Measurements from ENCODE around the gene PCDHGC4. TPM values are rescaled to one million over a fixed set of nuclear protein-coding genes. Genes with fewer than 3 reads are reported as not detected.

Gene PCDHGC4
- total RNA-seq, 1 donor from 2014 or later, result 1.1 TPM

DNA sequence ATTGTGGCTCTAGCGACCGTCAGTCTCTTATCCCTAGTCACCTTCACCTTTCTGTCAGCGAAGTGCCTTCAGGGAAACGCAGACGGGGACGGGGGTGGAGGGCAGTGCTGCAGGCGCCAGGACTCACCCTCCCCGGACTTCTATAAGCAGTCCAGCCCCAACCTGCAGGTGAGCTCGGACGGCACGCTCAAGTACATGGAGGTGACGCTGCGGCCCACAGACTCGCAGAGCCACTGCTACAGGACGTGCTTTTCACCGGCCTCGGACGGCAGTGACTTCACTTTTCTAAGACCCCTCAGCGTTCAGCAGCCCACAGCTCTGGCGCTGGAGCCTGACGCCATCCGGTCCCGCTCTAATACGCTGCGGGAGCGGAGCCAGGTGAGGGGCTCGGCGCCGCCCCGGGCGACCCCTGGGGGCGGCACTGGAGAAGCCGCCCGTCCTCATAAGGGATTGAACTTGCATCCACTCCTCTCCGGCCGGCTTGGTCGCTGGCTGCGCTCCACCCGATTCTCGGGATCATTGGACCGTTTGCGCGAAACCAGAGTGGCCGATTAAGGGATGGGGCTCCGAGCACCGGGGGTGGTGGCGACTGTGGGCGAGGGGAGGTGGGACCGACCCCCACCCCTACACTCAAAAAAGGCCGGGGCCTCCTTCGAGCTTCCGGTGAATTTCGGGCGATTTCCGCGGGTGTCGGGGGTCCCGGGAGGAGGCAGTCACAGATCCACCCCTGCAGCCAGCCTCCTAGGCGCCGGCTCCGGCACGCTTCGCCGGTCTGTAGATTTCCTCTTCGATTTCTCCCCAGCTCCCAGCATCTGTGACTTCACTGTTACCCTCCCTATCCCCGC lies 6.7 kb downstream of the PCDHGC4 start:
- H3K27me3 ChIP-seq (ENCODE audit: control insufficient read depth, insufficient read depth, low read length), result peaks cover 23% of the 10 kb centered on the region
- H3K4me3 ChIP-seq (ENCODE audit: low read depth, low read length), result no peak overlapping the region
- no peaks in the 10 kb centered on the region for H3K36me3 ChIP-seq (ENCODE audit: control insufficient read depth, insufficient read depth, low read length)
- no peak for DNase-seq (ENCODE audit: low read depth)
- TF ChIP-seq, protein P1, sequence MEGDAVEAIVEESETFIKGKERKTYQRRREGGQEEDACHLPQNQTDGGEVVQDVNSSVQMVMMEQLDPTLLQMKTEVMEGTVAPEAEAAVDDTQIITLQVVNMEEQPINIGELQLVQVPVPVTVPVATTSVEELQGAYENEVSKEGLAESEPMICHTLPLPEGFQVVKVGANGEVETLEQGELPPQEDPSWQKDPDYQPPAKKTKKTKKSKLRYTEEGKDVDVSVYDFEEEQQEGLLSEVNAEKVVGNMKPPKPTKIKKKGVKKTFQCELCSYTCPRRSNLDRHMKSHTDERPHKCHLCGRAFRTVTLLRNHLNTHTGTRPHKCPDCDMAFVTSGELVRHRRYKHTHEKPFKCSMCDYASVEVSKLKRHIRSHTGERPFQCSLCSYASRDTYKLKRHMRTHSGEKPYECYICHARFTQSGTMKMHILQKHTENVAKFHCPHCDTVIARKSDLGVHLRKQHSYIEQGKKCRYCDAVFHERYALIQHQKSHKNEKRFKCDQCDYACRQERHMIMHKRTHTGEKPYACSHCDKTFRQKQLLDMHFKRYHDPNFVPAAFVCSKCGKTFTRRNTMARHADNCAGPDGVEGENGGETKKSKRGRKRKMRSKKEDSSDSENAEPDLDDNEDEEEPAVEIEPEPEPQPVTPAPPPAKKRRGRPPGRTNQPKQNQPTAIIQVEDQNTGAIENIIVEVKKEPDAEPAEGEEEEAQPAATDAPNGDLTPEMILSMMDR (IDR thresholded peaks at IDR 0.05; ENCODE audit: insufficient read depth, low read length, poor library complexity, severe bottlenecking), result no peak

DNA sequence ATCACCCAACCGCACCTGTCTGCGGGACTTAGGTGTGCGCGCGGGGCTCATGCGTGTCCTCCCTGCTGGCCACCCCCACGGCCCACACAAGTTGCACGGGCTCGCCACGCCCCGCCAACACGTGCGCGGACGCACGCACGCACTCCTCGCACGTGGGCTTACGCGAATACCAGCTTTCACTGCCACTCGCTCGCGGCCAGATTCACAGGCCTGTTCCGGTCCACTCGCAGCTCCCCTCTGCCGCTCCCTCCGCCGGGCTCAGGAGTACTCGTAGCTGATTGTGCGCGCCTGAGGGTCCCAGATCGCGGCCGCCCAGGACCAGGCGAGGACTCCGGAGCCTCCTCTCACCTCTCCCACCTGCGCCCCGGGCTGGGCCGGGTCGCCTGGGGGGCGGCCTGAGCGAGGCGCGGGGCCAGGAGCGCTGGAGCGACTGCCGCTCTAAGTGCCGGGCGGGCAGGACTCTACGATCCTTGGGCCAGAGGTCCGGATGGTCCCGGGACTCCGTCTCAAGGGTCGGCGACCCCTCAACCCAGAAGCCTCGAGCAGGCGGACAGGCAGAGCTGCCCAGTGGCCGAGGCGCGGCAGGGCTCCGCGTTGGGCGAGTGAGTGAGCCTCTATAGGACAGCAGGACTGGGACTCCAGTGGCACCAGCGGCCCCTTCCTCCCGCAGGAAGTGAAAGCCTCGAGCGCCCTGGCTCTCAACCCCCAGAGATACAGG lies 7.5 kb downstream of the PCDHGC4 start:
- H3K4me3 ChIP-seq (ENCODE audit: low read depth, low read length), result no peak overlapping the region

DNA sequence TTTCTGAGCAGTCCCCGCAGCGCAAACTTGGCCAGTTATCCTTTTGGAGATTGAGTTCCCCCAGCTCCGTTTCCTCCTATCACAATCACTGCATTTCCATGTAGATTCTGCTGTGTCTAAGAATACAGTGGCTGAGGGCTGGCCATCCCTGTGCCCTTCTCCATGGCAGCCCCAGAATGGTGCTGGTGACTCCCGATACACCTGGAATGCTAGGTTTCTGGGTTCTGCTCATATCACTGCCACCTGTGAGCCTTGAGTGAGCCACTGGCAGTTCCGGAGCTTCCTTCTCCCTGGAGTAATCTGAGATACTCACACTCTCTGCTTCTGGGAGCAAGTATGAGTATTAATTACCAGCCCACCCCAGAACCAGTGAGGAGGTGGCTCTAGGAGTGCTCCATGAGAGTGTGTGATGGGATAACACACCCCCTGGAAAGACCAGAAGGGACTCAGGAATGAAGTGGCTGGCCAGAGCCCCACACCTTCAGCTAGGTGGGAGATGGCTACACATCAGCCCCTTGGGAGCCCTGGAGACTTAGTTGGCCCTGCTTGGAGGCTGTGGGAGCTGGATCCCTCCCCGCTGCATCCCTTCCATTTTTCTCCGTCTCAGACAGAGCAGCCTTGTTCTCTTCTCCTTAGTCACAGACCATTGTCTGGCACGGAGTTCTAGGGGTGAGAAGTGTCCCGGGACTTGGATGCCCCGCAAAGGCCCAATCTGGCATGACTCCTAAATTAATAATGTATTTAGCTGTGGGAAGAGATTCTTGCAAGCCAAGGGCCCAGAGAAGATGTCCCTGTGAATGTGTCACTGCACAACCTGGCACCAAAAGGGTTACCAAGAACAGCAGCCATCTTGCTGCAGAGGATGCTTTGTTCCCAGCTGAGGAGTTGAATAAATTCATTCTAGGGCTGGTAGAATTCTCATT lies 8.9 kb downstream of the PCDHGC4 start:
- no peak overlapping the region for H3K4me3 ChIP-seq (ENCODE audit: low read depth, low read length)
- DNase-seq (ENCODE audit: low read depth), result no peak
- H3K36me3 ChIP-seq (ENCODE audit: control insufficient read depth, insufficient read depth, low read length), result no peaks in the 10 kb centered on the region
- peaks cover 23% of the 10 kb centered on the region for H3K27me3 ChIP-seq (ENCODE audit: control insufficient read depth, insufficient read depth, low read length)
- TF ChIP-seq, protein P1 (IDR thresholded peaks at IDR 0.05; ENCODE audit: insufficient read depth, low read length, poor library complexity, severe bottlenecking), result no peak

More for the DNA sequence above, 7.5 kb downstream of the PCDHGC4 start:
- Histone ChIP-seq H3K27me3 (ENCODE audit: control insufficient read depth, insufficient read depth, low read length) (peaks cover 23% of the 10 kb centered on the region), H3K36me3 (ENCODE audit: control insufficient read depth, insufficient read depth, low read length) (no peaks in the 10 kb centered on the region)
- DNase-seq (ENCODE audit: low read depth), result no peak
- TF ChIP-seq, protein P1 (IDR thresholded peaks at IDR 0.05; ENCODE audit: insufficient read depth, low read length, poor library complexity, severe bottlenecking), result no peak

DNA sequence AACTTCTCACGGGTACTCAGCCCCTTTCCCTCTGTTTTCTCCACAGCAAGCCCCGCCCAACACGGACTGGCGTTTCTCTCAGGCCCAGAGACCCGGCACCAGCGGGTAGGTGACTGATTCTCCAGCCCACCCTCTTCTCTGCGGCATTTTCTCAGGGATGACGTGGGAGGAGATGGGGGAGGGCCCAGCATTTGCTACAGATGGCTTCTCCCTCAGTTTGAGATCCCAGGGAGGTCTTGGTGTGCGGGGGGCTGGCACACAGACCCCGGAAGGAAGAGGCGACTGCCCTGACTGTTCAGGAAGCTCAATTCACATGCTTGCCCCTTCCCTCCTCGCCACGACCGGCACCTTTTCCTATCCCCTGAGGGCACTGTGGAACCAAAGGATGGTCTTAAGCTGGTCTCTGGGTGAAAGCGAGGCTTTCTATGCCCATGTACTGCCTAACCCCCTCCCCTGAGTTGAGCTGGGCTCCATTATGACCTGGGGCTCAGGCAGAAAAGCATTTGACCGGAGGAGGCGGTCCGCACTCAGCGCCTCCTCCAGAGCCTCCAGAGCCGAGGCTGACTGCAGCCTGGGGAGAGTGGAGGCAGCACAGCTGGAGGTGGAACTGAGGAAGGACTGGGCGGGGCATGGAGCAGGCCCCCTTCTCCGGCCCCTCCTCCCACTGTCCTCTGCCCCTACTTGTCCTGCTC lies 10.1 kb downstream of the PCDHGC4 start:
- H3K27me3 ChIP-seq (ENCODE audit: control insufficient read depth, insufficient read depth, low read length), result peaks cover 23% of the 10 kb centered on the region
- H3K4me3 ChIP-seq (ENCODE audit: low read depth, low read length), result no peak overlapping the region
- H3K36me3 ChIP-seq (ENCODE audit: control insufficient read depth, insufficient read depth, low read length), result no peaks in the 10 kb centered on the region
- no peak for DNase-seq (ENCODE audit: low read depth)
- TF ChIP-seq, protein P1 (IDR thresholded peaks at IDR 0.05; ENCODE audit: insufficient read depth, low read length, poor library complexity, severe bottlenecking), result no peak

DNA sequence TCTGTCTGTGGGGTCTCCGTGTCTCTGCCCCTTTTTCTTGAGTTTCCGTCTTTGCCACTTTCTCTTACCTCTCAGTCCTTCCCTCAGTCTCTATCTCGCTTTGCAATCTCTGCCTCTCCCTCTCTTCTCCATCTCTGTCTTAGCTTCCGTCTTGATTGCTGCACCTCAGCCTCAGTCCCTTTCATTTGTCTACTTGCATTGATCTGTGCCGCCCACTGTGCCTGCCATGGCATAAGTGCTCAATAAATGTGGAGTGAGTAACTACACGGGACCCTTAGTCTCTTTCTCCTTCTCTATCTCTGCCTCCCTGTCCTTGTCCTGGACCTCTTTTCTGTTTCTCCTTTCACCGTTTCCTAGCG lies 10.6 kb downstream of the PCDHGC4 start:
- DNase-seq (ENCODE audit: low read depth), result no peak
- TF ChIP-seq, protein P1 (IDR thresholded peaks at IDR 0.05; ENCODE audit: insufficient read depth, low read length, poor library complexity, severe bottlenecking), result no peak
- peaks cover 23% of the 10 kb centered on the region for H3K27me3 ChIP-seq (ENCODE audit: control insufficient read depth, insufficient read depth, low read length)
- H3K36me3 ChIP-seq (ENCODE audit: control insufficient read depth, insufficient read depth, low read length), result no peaks in the 10 kb centered on the region
- H3K4me3 ChIP-seq (ENCODE audit: low read depth, low read length), result no peak overlapping the region

Data from kidney epithelial cell (primary cell).